ENCODE results near the gene STARD13. TPM values are rescaled to one million over a fixed set of nuclear protein-coding genes. Genes with fewer than 3 reads are reported as not detected.

Gene STARD13
- total RNA-seq, 1 experiment from 2014 or later: 2.1 TPM

GRCh38 chr13:33184112-33184490, 101.5 kb downstream of the STARD13 start:
- no peaks in the 10 kb centered on the region for H3K79me1 ChIP-seq (ENCODE audit: insufficient read depth, low read depth, low read length, poor library complexity, severe bottlenecking)
- no peak overlapping the region for H4K5ac ChIP-seq (ENCODE audit: insufficient read length, low read depth, low read length)
- H4K8ac ChIP-seq (replicated peaks; ENCODE audit: insufficient read length, low read depth, low read length): no peak overlapping the region
- no peak overlapping the region for H3K18ac ChIP-seq (ENCODE audit: insufficient read length, low read depth, low read length)
- no peak overlapping the region for H2BK12ac ChIP-seq (ENCODE audit: insufficient read length, low read depth, low read length)
- no peak overlapping the region for H4K91ac ChIP-seq (ENCODE audit: insufficient read length, low read depth, low read length)
- no peak overlapping the region for H2BK15ac ChIP-seq (ENCODE audit: low read depth, low read length)
- no peak overlapping the region for H3K9ac ChIP-seq (ENCODE audit: extremely low read depth, insufficient read length, low read length)
- no peak for TF ChIP-seq CTCF (conservative IDR thresholded peaks at IDR 0.05)
- no peak overlapping the region for H3K27ac Mint-ChIP-seq
- no peak overlapping the region for H3K4ac ChIP-seq (ENCODE audit: low read depth, low read length)
- no CpG with 5 or more reads among the region's 2 CpGs for WGBS (ENCODE audit: extremely low coverage, insufficient read length, low lambda C conversion rate)
- no peak overlapping the region for H3K23ac ChIP-seq (ENCODE audit: insufficient read length, low read depth, low read length)
- peaks cover 38 to 43% of the 10 kb centered on the region in 2 experiments for H3K4me1 Mint-ChIP-seq
- DNase-seq: no peak
- no peak overlapping the region for H2BK120ac ChIP-seq (ENCODE audit: low read depth, low read length, poor library complexity, severe bottlenecking)
- no peak overlapping the region for H3K56ac ChIP-seq (ENCODE audit: insufficient read length, low read depth, low read length)
- H2BK20ac ChIP-seq (ENCODE audit: low read depth, low read length, poor library complexity, severe bottlenecking): no peak overlapping the region
- peaks cover 11% of the 10 kb centered on the region; the same call in 1 of the 2 replicates for H3K4me1 ChIP-seq (ENCODE audit: insufficient read depth, low read length)
- H3K14ac ChIP-seq (ENCODE audit: insufficient read depth, low read length): no peak overlapping the region
- H3K4me2 ChIP-seq (ENCODE audit: insufficient read depth, insufficient read length, low read length): no peak overlapping the region
- H2BK5ac ChIP-seq (ENCODE audit: insufficient read length, low read length): no peak overlapping the region
- no peak overlapping the region for H3K4me3 Mint-ChIP-seq
- H2AK5ac ChIP-seq (ENCODE audit: insufficient read length, low read length): no peak overlapping the region
- H2AFZ ChIP-seq (ENCODE audit: low read length): no peak overlapping the region
- H3T11ph ChIP-seq (ENCODE audit: low read length): no peak overlapping the region
- H4K20me1 ChIP-seq (ENCODE audit: control insufficient read depth, insufficient read depth, insufficient read length): no peaks in the 10 kb centered on the region
- H3K27ac ChIP-seq (ENCODE audit: insufficient read length, low read depth, low read length): no peak overlapping the region
- H3K27me3 ChIP-seq (ENCODE audit: insufficient read depth, low read length): peaks cover 2% of the 10 kb centered on the region; the same call in 1 of the 2 replicates
- H3K36me3 Mint-ChIP-seq (ENCODE audit: insufficient read depth in 1 of 3, low read depth in 3 of 3): no peaks in the 10 kb centered on the region; a peak in 1 of 7 replicates
- H3K27me3 Mint-ChIP-seq (ENCODE audit: low read depth): peaks cover 59% of the 10 kb centered on the region
- H3K9me3 ChIP-seq (ENCODE audit: control insufficient read depth, low read depth, low read length): no peaks in the 10 kb centered on the region
- no peaks in the 10 kb centered on the region; a peak in 2 of 5 replicates for H3K9me3 Mint-ChIP-seq
- H3K79me2 ChIP-seq (ENCODE audit: insufficient read depth, low read length): no peaks in the 10 kb centered on the region
- H3K23me2 ChIP-seq (ENCODE audit: insufficient read length, low read depth, low read length, poor library complexity, severe bottlenecking): no peaks in the 10 kb centered on the region

Measured in H9 (cell line).